Nephron progenitor cell (in vitro differentiated cells): ENCODE results near the gene TAS2R41.
A peak's percentile ranks its signal among the peaks of the same experiment; 100 is the strongest.
"Not testable (repeated sequence)": the region's sequence is repeated elsewhere in the genome, so short reads cannot be mapped to it uniquely, and the experiment has no call there.

ENCODE experiments used
- DNase-seq: peaks from one replicate; pipeline ENCODE4 v3.0.0; 2021
- H3K27ac Mint-ChIP-seq: 2 replicates; pipeline ENCODE4 v1.8.0; 2021; ENCODE audit warnings: mild to moderate bottlenecking, moderate library complexity, mixed read lengths
- H3K27me3 Mint-ChIP-seq: 2 replicates; pipeline ENCODE4 v1.8.0; 2021; ENCODE audit warnings: mild to moderate bottlenecking, low read depth, mixed read lengths; ENCODE audit not compliant: poor library complexity
- H3K36me3 Mint-ChIP-seq: 2 replicates; pipeline ENCODE4 v1.8.0; 2021; ENCODE audit warnings: low read depth, mixed read lengths
- H3K4me1 Mint-ChIP-seq: 2 replicates; pipeline ENCODE4 v1.8.0; 2021; ENCODE audit warnings: mixed read lengths
- H3K4me3 Mint-ChIP-seq: 2 replicates; pipeline ENCODE4 v1.8.0; 2021; ENCODE audit warnings: mild to moderate bottlenecking, moderate library complexity, mixed read lengths
- H3K9me3 Mint-ChIP-seq: 2 replicates; pipeline ENCODE4 v1.8.0; 2021; ENCODE audit warnings: mild to moderate bottlenecking, moderate library complexity, mixed read lengths
- TF ChIP-seq, protein P1 (sequence below): fragments of 200-600 bp; sonication (generic); IDR thresholded peaks from 2 replicates; pipeline ENCODE4 v1.5.0; 2021; ENCODE audit warnings: antibody characterized with exemption

The TAS2R41 gene

DNA sequence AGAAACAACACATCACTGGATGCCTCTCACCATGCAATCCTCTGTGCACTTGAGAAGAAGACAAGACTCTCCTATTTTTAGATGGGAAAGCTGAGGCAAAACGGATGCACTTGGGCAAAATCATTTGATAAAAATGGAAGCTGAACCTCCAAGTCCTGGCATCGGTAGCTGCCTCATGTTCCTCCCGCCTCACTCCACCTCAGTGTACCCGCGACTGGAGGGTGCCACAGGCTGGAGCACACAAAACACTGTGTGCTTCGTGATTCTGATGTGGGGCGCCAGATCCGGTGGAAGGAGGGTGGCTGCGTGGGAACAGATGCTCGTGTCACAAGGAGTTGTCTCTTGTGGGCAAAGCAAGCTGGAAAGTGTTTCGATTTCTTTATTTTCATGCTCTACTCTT is 41.3 kb downstream of the TAS2R41 start:
- H3K9me3 Mint-ChIP-seq, result no peaks in the 10 kb centered on the region
- H3K4me3 Mint-ChIP-seq, result no peak overlapping the region
- TF ChIP-seq, protein P1, sequence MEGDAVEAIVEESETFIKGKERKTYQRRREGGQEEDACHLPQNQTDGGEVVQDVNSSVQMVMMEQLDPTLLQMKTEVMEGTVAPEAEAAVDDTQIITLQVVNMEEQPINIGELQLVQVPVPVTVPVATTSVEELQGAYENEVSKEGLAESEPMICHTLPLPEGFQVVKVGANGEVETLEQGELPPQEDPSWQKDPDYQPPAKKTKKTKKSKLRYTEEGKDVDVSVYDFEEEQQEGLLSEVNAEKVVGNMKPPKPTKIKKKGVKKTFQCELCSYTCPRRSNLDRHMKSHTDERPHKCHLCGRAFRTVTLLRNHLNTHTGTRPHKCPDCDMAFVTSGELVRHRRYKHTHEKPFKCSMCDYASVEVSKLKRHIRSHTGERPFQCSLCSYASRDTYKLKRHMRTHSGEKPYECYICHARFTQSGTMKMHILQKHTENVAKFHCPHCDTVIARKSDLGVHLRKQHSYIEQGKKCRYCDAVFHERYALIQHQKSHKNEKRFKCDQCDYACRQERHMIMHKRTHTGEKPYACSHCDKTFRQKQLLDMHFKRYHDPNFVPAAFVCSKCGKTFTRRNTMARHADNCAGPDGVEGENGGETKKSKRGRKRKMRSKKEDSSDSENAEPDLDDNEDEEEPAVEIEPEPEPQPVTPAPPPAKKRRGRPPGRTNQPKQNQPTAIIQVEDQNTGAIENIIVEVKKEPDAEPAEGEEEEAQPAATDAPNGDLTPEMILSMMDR, result no peak
- DNase-seq, result no peak
- H3K4me1 Mint-ChIP-seq, result peaks cover 29% of the 10 kb centered on the region
- H3K36me3 Mint-ChIP-seq, result no peaks in the 10 kb centered on the region
- no peaks in the 10 kb centered on the region for H3K27me3 Mint-ChIP-seq
- H3K27ac Mint-ChIP-seq, result peak overlapping the region; percentile 89

DNA sequence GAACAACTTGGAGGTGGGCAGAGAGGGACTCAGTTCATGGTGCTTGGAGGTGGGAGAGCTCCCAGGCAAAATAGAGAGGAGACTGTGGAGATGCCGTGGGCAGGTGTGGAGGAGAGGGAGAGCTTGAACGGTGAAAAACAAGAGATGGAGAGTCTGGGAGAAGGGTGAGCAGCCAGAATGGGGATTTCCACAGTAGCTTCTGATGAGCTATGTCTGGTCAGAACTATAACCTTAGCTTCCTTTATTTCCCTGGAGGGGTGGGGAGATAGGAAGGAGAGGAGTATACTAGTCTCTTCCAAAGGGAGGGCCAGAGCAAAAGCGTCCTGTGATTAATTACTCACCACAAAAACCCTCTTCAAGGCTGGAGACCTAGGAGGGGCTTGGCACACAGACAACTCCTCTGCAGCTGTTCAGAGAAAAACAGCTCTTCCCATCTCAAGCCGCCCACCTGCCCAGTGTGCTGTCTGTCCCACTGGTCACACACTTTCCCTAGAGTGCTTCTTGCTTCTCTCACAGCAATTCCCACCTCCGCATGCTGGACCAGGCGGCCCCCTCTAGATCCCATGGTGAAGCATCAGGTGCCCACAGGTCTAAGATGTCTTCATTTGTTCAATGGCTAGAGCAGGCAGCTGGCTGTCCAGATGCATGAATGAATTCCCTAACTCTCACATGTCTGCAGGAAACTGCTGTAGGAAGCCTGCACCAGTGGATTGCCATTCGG is 41.9 kb downstream of the TAS2R41 start:
- H3K4me3 Mint-ChIP-seq, result no peak overlapping the region
- H3K4me1 Mint-ChIP-seq, result peaks cover 29% of the 10 kb centered on the region
- peak overlapping the region; percentile 47 for H3K27ac Mint-ChIP-seq
- no peaks in the 10 kb centered on the region for H3K9me3 Mint-ChIP-seq
- TF ChIP-seq, protein P1, result no peak
- no peaks in the 10 kb centered on the region for H3K36me3 Mint-ChIP-seq
- H3K27me3 Mint-ChIP-seq, result no peaks in the 10 kb centered on the region
- DNase-seq, result no peak

DNA sequence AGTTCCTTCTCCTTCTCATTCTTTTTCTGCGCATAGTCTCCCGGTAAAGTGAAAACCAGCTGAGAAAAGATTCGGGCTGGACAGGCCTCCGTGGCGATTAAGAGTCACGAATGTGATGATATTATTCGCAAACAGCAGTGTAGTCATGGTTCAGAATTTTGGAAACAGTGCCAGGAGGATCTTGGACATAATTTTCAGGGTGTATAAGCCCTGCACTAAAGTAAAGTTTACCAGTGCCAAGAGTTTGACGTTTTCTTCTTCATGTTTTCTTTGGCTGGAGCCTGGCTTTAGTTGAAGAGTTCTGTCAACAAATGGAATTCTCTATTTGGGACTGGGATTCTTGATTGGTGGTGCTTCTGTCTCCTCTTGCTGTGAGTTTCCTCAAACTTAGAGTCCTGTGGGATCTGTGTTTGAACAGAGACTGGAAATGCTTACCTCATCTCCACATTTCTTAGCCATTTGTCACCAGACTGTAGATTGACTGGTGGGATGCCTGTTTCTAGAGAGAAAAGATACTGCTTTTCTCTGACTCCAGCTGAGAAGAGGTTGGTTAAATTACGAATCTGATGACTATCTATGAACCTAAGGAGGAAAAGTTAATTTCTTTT is 44.7 kb downstream of the TAS2R41 start:
- not testable (repeated sequence) for H3K4me3 Mint-ChIP-seq, H3K9me3 Mint-ChIP-seq, DNase-seq, H3K27ac Mint-ChIP-seq, H3K36me3 Mint-ChIP-seq, H3K27me3 Mint-ChIP-seq
- H3K4me1 Mint-ChIP-seq, result peaks cover 23% of the 10 kb centered on the region
